Astrocyte of the cerebellum (primary cell): Measurements from ENCODE around the gene PIK3C2A.

ENCODE experiments used
- DNase-seq: peaks from one replicate; pipeline ENCODE4 v3.0.0-alpha.2; 2011; ENCODE audit warnings: low read depth
- H3K4me3 ChIP-seq: 2 replicates; pipeline ENCODE4 v1.5.1; 2011; ENCODE audit warnings: mild to moderate bottlenecking, low read depth, low read length, moderate library complexity
- CTCF ChIP-seq: IDR thresholded peaks from 2 replicates; pipeline ENCODE4 v1.5.1; 2012; ENCODE audit warnings: low read length, low read depth, moderate library complexity, mild to moderate bottlenecking; ENCODE audit errors: missing control alignments
- in situ Hi-C: cut with HindIII; loops from 2 replicates; pipeline ENCODE4 v1.10.0; 2017; ENCODE audit warnings: low sequenced_read_pairs

PIK3C2A gene

GRCh38 chr11:17163736-17164135 is 44.0 kb downstream of the PIK3C2A start:
- TF ChIP-seq CTCF = no peak
- DNase-seq = no peak

GRCh38 chr11:17163291-17163690 is 44.5 kb downstream of the PIK3C2A start:
- no peak for DNase-seq
- TF ChIP-seq CTCF = no peak
- in situ Hi-C loops = no loop called here
- no peak overlapping the region for H3K4me3 ChIP-seq

More at GRCh38 chr11:17163736-17164135, 44.0 kb downstream of the PIK3C2A start:
- H3K4me3 ChIP-seq = no peak overlapping the region
- in situ Hi-C loops = no loop called here

- no peak for DNase-seq
- H3K4me3 ChIP-seq = no peak overlapping the region
- in situ Hi-C loops = no loop called here
- TF ChIP-seq CTCF = no peak
Observed at GRCh38 chr11:17162376-17162775, 45.4 kb downstream of the PIK3C2A start.

DNA sequence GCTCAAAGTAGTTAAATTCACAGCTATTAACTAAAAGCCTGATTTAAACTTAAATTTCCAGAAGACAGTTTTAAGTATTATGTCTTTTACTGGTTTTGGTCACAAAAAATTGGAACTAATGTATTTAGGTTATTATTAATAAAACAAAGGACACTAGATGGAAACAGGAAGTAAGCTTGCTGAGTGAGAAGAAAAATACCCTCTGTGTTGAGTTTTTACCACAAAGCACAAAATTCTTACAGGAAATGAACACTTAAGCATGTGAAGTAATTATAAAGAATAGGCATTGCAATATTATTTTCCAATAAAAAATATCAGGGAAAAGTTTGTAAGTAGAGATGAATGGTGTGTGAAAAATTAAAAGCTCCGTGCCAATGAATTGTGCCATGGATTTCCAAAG is 46.3 kb downstream of the PIK3C2A start:
- no peak overlapping the region for H3K4me3 ChIP-seq
- in situ Hi-C loops = no loop called here
- DNase-seq = no peak
- no peak for TF ChIP-seq CTCF

- TF ChIP-seq CTCF = no peak
- H3K4me3 ChIP-seq = no peak overlapping the region
- in situ Hi-C loops = no loop called here
- DNase-seq = no peak
Observed at GRCh38 chr11:17159441-17159840, 48.3 kb downstream of the PIK3C2A start.
